ENCODE results near the gene HOXC5. TPM values are rescaled to one million over a fixed set of nuclear protein-coding genes. Genes with fewer than 3 reads are reported as not detected.

HOXC5 gene
- total RNA-seq, 1 experiment from 2014 or later: 3.4 TPM

DNA sequence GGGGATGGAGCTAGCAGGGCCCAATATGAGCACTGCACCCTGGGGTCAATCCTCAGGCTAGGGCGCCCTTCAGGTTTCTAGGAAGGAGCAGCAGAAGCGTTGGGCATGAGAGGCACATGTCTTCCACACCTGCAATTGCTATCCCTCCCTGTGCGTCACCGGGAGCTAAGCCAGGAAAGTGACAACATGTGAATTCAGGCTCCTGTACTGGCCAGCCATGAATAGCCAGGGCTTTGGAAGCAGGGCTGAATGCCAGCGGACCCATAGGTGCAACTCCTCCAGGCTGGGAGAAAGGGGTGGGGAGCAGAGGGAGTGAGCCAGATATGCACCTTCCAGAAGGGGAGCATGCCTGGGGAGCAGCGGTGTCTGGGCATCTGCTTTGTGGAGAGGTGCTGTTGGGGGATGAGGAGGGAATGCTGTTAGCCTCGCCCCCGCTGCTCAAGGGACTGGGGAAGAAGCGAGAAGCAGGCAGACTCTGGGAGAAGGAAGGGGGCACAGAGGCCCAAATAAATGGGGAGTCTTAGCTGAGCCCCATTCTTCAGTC, 6.1 kb downstream of the HOXC5 start:
- Histone ChIP-seq H3K27me3 (replicated peaks; ENCODE audit: control insufficient read depth, insufficient read depth, low read length) (no peaks in the 10 kb centered on the region), H3K9me3 (no peaks in the 10 kb centered on the region), H3K36me3 (ENCODE audit: control insufficient read depth, insufficient read depth, low read length) (no peaks in the 10 kb centered on the region), H3K4me3 (ENCODE audit: low read depth, low read length) (no peak overlapping the region), H3K4me1 (peaks cover 29% of the 10 kb centered on the region)
- H3K36me3 Mint-ChIP-seq (ENCODE audit: insufficient read depth, unreplicated experiment): peaks cover 6% of the 10 kb centered on the region
- peaks cover 18% of the 10 kb centered on the region for H3K4me1 Mint-ChIP-seq (ENCODE audit: low read depth, unreplicated experiment)
- H3K9me3 Mint-ChIP-seq (ENCODE audit: unreplicated experiment): no peaks in the 10 kb centered on the region
- no peaks in the 10 kb centered on the region for H3K27me3 Mint-ChIP-seq (ENCODE audit: insufficient read depth, unreplicated experiment)
- intact Hi-C loops (cut with micrococcal nuclease; ENCODE audit: unreplicated experiment): no loop called here
- H3K27ac Mint-ChIP-seq (ENCODE audit: unreplicated experiment): no peak overlapping the region
- TF ChIP-seq CTCF (IDR thresholded peaks at IDR 0.05; ENCODE audit: insufficient read depth in 1 of 2, low read depth in 1 of 2, low read length in 1 of 2, severe bottlenecking in 1 of 2, unreplicated experiment in 1 of 2): no peak
- no peak for DNase-seq
- ChIA-PET CTCF (interaction anchor here (3.3 kb wide), 1 partner anchor 96 kb away, joined by 13 read pairs; no protein-coding TSS in a partner anchor), POLR2A (interaction anchor here (0.5 kb wide), 1 partner anchor 30 kb away, joined by 3 read pairs; the partner anchor contains the start of gene HOXC8)
- no TSS peak for BruUV-seq (replicated peaks)
- no peak overlapping the region for H3K4me3 Mint-ChIP-seq (ENCODE audit: unreplicated experiment)

DNA sequence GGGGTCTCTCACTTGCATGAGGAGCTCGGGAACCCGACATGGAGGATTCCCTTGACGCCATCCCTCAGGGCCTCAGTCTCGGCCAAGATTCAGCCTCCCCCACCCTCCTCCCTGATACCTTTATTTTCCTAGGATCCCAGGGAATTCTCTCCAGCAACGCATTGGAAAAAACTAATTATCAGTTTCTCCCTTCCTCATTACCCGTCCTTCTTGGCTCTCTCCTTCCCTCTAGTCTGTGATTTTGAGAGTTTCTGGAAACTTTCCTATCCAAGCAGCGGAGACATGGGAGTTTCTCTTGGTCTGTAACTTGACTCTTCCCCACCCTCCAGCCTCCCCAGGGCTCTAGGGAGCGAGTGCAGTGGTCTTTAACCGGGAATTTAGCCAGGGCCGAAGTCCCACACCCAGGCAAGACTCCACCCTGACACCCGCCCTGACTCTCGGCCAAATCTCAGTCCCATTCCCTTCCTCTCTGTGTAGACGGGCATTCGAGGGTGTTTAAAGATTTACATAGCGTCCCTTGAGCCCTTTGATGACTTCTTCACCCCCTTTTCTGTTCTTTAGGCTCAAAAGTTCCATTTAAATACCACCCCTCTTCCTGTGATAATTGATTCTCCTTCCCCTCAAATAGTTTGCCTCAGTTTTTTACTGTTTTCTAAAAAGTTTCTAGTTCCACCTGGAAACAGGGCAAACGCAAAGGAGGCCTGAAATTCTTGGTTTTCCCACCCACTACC, 6.7 kb downstream of the HOXC5 start:
- H3K36me3 ChIP-seq (ENCODE audit: control insufficient read depth, insufficient read depth, low read length): no peaks in the 10 kb centered on the region
- no peak overlapping the region for H3K27ac Mint-ChIP-seq (ENCODE audit: unreplicated experiment)
- POLR2A ChIA-PET: interaction anchor here (0.5 kb wide), 1 partner anchor 31 kb away, joined by 3 read pairs; the partner anchor contains the start of gene HOXC8
- peaks cover 25% of the 10 kb centered on the region for H3K4me1 Mint-ChIP-seq (ENCODE audit: low read depth, unreplicated experiment)
- no TSS peak for BruUV-seq (replicated peaks)
- no peaks in the 10 kb centered on the region for H3K9me3 Mint-ChIP-seq (ENCODE audit: unreplicated experiment)
- H3K36me3 Mint-ChIP-seq (ENCODE audit: insufficient read depth, unreplicated experiment): peaks cover 6% of the 10 kb centered on the region
- no peaks in the 10 kb centered on the region for H3K9me3 ChIP-seq
- H3K4me3 Mint-ChIP-seq (ENCODE audit: unreplicated experiment): no peak overlapping the region
- no peaks in the 10 kb centered on the region for H3K27me3 Mint-ChIP-seq (ENCODE audit: insufficient read depth, unreplicated experiment)
- no peak overlapping the region for H3K4me3 ChIP-seq (ENCODE audit: low read depth, low read length)
- intact Hi-C loops (cut with micrococcal nuclease; ENCODE audit: unreplicated experiment): no loop called here
- H3K27me3 ChIP-seq (replicated peaks; ENCODE audit: control insufficient read depth, insufficient read depth, low read length): no peaks in the 10 kb centered on the region
- DNase-seq: no peak
- TF ChIP-seq CTCF (IDR thresholded peaks at IDR 0.05; ENCODE audit: insufficient read depth in 1 of 2, low read depth in 1 of 2, low read length in 1 of 2, severe bottlenecking in 1 of 2, unreplicated experiment in 1 of 2): no peak
- H3K4me1 ChIP-seq: peaks cover 23% of the 10 kb centered on the region
- CTCF ChIA-PET: interaction anchor here (3.3 kb wide), 1 partner anchor 96 kb away, joined by 13 read pairs; no protein-coding TSS in a partner anchor

DNA sequence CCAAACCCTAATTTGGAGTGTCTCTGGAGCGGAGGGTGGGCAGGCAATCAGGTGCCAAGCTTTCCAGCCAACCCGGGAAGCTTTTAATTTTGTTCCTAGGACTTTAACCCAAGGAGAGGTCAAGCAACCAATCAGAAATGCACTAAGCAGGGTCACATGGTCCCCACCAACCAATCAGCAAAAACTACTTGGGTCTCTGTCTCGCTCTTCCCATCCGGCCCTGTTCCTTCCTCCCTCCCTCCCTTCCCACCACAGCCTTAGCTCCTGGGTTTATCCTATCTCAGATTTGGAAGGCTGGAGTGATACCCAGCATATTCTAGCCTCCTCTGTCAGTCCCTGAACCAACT, 7.3 kb downstream of the HOXC5 start:
- BruUV-seq (replicated peaks): no TSS peak
- Histone ChIP-seq H3K27me3 (replicated peaks; ENCODE audit: control insufficient read depth, insufficient read depth, low read length) (no peaks in the 10 kb centered on the region), H3K9me3 (no peaks in the 10 kb centered on the region), H3K4me1 (peaks cover 20% of the 10 kb centered on the region), H3K4me3 (ENCODE audit: low read depth, low read length) (no peak overlapping the region), H3K36me3 (ENCODE audit: control insufficient read depth, insufficient read depth, low read length) (no peaks in the 10 kb centered on the region)
- no peak for TF ChIP-seq CTCF (IDR thresholded peaks at IDR 0.05; ENCODE audit: insufficient read depth in 1 of 2, low read depth in 1 of 2, low read length in 1 of 2, severe bottlenecking in 1 of 2, unreplicated experiment in 1 of 2)
- H3K9me3 Mint-ChIP-seq (ENCODE audit: unreplicated experiment): no peaks in the 10 kb centered on the region
- POLR2A ChIA-PET: no interaction called here
- CTCF ChIA-PET: interaction anchor here (1.3 to 3.3 kb wide), 3 partner anchors 95 to 161 kb away, joined by 3 to 13 read pairs (median 4); no protein-coding TSS in a partner anchor
- H3K27me3 Mint-ChIP-seq (ENCODE audit: insufficient read depth, unreplicated experiment): no peaks in the 10 kb centered on the region
- no peak overlapping the region for H3K4me3 Mint-ChIP-seq (ENCODE audit: unreplicated experiment)
- no peak overlapping the region for H3K27ac Mint-ChIP-seq (ENCODE audit: unreplicated experiment)
- H3K36me3 Mint-ChIP-seq (ENCODE audit: insufficient read depth, unreplicated experiment): peaks cover 6% of the 10 kb centered on the region
- H3K4me1 Mint-ChIP-seq (ENCODE audit: low read depth, unreplicated experiment): peaks cover 25% of the 10 kb centered on the region
- intact Hi-C loops (cut with micrococcal nuclease; ENCODE audit: unreplicated experiment): no loop called here
- peak in 1 of 2 experiments; percentile 44 for DNase-seq

Data from Caco-2 (cell line).